NCI-H2107 (cell line): ENCODE measurements around the gene ESYT1.
A peak's percentile ranks its signal among the peaks of the same experiment; 100 is the strongest.
"Not testable (repeated sequence)": the region's sequence is repeated elsewhere in the genome, so short reads cannot be mapped to it uniquely, and the experiment has no call there.

Source experiments
- DNase-seq: peaks from one replicate; lab custom pipeline; 2025; lab: John Stamatoyannopoulos, UW

ESYT1 gene

GRCh38 chr12:56104109-56104814 is 23.8 kb upstream of the ESYT1 start, which contains the start of gene PA2G4:
TSS of gene PA2G4 (plus strand) at chr12:56104559. CDS start at chr12:56104738, 179 bp downstream.
- peak; percentile 99 for DNase-seq

- DNase-seq, result no peak
Observed at GRCh38 chr12:56104815-56105608, 23.1 kb upstream of the ESYT1 start.

GRCh38 chr12:56105609-56105902 is 22.5 kb upstream of the ESYT1 start:
- DNase-seq, result no peak

- DNase-seq, result no peak
Observed at GRCh38 chr12:56107242-56107641, 20.8 kb upstream of the ESYT1 start.

- no peak for DNase-seq
Observed at GRCh38 chr12:56110571-56110970, 17.5 kb upstream of the ESYT1 start.

- DNase-seq, result no peak
Observed at GRCh38 chr12:56114084-56114483, 14.0 kb upstream of the ESYT1 start.

- no peak for DNase-seq
Observed at GRCh38 chr12:56115329-56115728, 12.7 kb upstream of the ESYT1 start.

GRCh38 chr12:56116267-56117081 is 11.6 kb upstream of the ESYT1 start, which contains the start of gene RPL41:
TSS of gene RPL41 (plus strand) at chr12:56116633.
- DNase-seq, result peak; percentile 96

DNA sequence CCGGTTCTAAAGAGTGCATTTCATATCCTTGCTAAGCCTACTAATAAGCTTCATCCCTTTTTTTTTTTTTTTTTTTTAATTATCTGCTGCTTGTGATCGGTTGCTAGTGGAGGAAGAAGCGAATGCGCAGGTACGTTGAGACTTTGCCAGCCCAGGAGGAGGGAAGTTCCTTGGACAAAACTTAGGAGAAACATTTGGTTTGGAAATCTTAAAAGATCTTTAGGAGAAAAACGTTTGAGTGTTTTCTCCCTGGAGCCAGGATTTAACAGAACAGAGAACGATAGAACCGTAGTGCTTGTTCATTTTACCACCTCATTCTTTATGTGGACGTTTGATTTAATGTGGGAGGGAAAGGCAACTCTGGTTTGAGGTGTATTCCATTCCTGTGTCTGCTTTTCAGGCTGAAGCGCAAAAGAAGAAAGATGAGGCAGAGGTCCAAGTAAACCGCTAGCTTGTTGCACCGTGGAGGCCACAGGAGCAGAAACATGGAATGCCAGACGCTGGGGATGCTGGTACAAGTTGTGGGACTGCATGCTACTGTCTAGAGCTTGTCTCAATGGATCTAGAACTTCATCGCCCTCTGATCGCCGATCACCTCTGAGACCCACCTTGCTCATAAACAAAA is 10.9 kb upstream of the ESYT1 start:
- DNase-seq, result not testable (repeated sequence)

DNA sequence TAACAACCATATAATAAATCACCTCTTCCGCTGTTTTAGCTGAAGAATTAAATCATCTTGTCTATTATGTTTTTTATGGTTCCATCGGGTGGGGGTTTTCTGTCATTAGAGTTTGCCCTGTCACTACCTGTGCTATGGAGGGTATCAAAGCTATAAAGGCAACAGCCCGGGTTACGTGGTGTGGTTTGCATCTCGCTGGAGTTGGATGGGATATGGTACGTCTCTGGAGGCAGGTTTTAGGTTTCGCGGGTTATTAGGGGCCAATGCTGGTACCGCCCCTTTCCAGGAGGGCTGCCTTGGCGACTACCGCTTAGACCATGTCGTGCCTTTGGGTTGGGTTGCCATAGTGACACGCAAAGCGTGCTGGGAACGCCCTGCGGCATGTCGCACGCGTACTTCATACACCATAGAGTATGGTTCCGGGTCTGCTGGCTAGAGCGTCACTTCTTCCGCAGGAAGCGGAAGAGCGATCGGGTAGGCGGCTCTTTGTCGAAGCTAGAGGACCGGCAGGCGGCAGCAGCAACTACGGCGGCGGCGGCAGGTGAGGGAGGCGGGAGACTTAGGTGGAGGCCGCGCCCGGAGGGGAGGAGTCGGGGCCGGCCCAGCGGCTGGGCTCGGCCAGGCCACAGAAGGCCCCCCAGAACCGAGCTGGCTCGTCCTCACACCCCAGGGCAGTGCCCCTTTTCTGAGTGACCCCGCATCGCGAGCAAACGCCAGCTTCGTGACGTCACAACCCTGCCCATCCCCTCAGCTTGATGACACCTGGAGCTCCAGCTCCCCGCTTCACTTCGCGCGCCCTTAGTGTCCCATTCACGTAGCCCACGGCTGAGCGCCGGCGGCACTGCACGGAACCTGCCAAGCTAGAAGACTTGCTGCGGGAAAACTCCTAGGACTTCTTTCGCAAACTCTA is 10.0 kb upstream of the ESYT1 start, which contains the start of gene ZC3H10:
Gene ZC3H10, plus strand, starts transcription at position 489 of the 910 bp plus-strand sequence. CDS start 2,297 bp downstream, outside the sequence.
- DNase-seq, result peak; percentile 99

DNA sequence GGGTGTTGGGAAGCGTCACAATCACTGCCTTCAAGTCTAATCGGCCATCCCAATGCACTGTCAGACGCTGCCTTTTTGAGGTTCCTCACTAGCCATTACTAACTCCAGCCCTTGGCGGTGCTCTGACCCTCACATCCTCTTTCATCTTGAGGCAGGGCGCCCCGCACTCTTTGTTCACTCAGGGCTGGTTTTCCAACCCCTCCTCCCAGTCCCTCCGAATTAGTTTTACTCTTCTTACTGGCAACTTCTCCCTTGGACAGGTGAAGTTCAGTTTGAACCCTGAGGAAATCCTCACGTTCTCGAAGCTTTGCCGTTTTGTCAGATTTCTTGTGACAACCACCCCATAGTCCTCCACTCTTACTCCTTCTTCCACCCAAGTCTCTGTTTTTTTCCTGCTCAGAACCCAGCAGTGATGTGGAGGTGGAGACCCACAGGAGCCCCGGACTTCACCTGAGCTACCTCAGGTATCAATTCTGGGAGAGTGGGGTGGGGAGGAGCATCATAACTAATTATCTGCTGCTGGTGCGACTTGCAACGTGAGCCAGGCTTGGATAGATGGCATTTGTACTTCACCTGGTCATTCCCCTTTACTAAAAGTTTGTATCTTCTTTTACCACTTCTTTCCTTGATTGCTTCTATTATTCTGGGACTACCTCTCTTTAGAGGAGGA is 9.2 kb upstream of the ESYT1 start:
- no peak for DNase-seq

- peak; percentile 61 for DNase-seq
Observed at GRCh38 chr12:56119361-56119796, 8.7 kb upstream of the ESYT1 start.

- DNase-seq, result no peak
Observed at GRCh38 chr12:56120158-56120846, 7.8 kb upstream of the ESYT1 start.

GRCh38 chr12:56121204-56121870 is 6.7 kb upstream of the ESYT1 start:
- no peak for DNase-seq

- DNase-seq, result no peak
Observed at GRCh38 chr12:56122637-56123036, 5.4 kb upstream of the ESYT1 start.

DNA sequence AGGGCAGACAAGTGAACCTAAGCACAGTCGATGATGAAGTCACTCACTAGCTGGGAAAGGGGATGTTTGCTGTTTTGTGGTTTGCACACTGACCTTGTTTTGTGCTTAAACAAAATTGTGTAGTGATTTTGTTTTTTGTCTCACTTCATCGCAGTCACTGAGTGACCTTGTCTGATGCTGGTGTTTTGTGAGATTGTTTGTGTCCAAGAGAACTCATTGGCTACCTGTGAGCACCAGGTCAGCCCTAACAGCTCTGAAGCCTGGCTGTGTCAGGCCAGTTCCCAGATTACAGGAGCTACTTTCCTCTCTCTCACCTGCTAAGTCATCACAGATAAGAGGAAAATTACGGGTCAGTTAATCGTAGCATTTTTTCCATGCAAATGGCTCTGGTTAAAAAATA is 3.9 kb upstream of the ESYT1 start:
- DNase-seq, result no peak

- DNase-seq, result no peak
Observed at GRCh38 chr12:56126732-56127239, 1.3 kb upstream of the ESYT1 start.

GRCh38 chr12:56127485-56127887 is 581 bp upstream of the ESYT1 start:
- no peak for DNase-seq

GRCh38 chr12:56128670-56129205 is 671 bp downstream of the ESYT1 start:
- DNase-seq, result no peak
